ENCODE results near the gene GSS. TPM values are rescaled to one million over a fixed set of nuclear protein-coding genes. Genes with fewer than 3 reads are reported as not detected.
A peak's percentile ranks its signal among the peaks of the same experiment; 100 is the strongest.

GSS gene
- total RNA-seq, 4 donors from 2014 or later: 14.1 to 33.0 (median 23.8) TPM

DNA sequence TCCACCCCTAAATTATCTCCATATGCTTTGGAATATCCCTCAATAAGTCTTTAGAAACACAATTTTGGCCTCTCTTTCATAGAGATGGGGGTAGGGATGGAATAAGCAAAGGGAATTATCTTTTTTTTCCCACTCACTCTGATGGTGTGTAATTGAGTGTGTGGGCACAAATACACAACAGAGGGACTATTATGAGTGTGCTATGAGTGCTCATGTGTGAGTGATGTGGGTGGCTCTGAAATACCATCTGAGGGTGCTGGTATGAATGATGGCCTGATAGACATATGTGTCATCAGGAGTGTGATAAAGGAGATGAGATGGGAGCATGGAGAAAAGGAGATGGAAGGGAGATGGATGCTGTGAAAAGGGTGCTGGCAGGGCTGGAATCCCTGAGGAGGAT, 35.6 kb downstream of the GSS start:
- no peak for TF ChIP-seq POLR2A (IDR thresholded peaks at IDR 0.05)
- TF ChIP-seq, protein P1, sequence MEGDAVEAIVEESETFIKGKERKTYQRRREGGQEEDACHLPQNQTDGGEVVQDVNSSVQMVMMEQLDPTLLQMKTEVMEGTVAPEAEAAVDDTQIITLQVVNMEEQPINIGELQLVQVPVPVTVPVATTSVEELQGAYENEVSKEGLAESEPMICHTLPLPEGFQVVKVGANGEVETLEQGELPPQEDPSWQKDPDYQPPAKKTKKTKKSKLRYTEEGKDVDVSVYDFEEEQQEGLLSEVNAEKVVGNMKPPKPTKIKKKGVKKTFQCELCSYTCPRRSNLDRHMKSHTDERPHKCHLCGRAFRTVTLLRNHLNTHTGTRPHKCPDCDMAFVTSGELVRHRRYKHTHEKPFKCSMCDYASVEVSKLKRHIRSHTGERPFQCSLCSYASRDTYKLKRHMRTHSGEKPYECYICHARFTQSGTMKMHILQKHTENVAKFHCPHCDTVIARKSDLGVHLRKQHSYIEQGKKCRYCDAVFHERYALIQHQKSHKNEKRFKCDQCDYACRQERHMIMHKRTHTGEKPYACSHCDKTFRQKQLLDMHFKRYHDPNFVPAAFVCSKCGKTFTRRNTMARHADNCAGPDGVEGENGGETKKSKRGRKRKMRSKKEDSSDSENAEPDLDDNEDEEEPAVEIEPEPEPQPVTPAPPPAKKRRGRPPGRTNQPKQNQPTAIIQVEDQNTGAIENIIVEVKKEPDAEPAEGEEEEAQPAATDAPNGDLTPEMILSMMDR (IDR thresholded peaks at IDR 0.05 in 4 of 5, conservative IDR thresholded peaks at IDR 0.05 in 1 of 5): no peak
- Histone ChIP-seq H3K27ac (peak overlapping the region; percentile 79 to 92 (median 89)), H3K27me3 (no peaks in the 10 kb centered on the region), H3K9me3 (no peaks in the 10 kb centered on the region), H3K36me3 (peaks cover 0 to 33% of the 10 kb centered on the region in 2 donors), H3K4me3 (no peak overlapping the region), H3K4me1 (peaks cover 51 to 52% of the 10 kb centered on the region in 2 donors)
- intact Hi-C loops (cut with DNase I; ENCODE audit: low total_unique reads): no loop called here
- DNase-seq (no peak), ATAC-seq (no peak)
- in situ Hi-C loops (cut with MboI; ENCODE audit: low sequenced_read_pairs in 4 of 4): no loop called here

DNA sequence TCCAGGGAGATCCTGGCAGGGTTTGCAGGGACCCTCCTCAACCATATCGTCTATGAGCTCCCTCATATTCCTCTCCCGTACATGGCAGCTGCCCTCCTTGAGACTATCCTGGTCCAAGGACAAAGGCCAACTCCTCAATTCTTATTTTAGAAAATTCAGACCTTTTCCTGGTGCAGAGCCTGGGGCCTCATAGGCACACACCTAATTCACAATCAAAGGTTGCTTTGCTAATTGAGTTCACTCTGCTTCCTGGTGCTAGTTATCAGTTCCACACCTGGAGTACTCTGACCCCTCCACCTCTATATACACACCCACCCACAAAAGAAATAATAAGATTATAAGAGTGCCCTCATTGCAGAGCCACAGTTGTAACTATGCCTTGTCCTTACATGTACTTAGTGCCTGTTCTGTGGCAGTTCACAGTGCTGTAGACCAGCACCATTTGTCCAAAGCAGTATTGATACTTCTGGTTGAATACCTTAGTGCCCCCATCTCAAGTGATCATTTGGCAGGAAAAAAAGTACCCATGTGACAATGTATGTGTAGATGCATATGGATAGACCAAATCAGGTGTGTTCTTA, 38.7 kb downstream of the GSS start:
- peaks cover 0 to 25% of the 10 kb centered on the region in 2 donors for H3K36me3 ChIP-seq
- H3K4me1 ChIP-seq: peaks cover 33 to 40% of the 10 kb centered on the region in 2 donors
- H3K27me3 ChIP-seq: no peaks in the 10 kb centered on the region
- TF ChIP-seq, protein P1 (IDR thresholded peaks at IDR 0.05 in 4 of 5, conservative IDR thresholded peaks at IDR 0.05 in 1 of 5): no peak
- TF ChIP-seq POLR2A (IDR thresholded peaks at IDR 0.05): no peak
- in situ Hi-C loops (cut with MboI; ENCODE audit: low sequenced_read_pairs in 4 of 4): no loop called here
- peak overlapping the region in 2 of 4 donors; percentile 45 to 64 for H3K27ac ChIP-seq
- ATAC-seq (no peak), DNase-seq (no peak)
- intact Hi-C loops (cut with DNase I; ENCODE audit: low total_unique reads): no loop called here
- no peaks in the 10 kb centered on the region for H3K9me3 ChIP-seq
- no peak overlapping the region for H3K4me3 ChIP-seq

DNA sequence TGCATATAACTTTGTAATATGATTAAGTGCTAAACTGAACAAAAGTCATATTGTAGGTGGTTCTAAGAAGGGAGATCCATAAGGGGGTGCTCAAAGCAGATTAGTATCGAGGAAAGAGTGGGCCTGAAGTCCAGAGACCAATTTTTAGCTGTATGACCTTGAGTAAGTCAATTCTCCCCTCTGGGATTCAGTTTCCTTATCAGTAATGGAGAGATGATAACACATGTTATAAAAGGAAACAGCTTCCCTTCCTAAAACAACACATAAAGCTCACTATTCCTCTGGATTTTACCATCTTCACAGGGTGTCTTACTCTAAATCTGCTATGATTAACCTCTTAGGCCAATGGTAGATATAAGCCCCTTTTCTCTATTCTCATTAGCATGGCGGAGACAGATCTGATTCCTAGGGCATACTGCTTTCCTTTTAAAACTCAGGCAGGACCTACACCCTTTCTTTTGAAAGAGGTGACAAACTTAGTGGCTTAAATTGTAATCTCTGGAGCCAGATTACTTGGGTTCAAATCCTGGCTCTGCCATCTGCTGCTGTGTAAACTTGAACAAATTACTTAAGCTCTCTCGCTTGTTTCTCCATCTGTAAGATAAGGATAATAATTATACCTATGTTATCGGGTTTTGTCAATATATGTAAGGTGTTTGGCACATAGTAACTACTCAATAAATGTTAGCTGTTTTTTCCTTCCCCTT, 39.7 kb downstream of the GSS start:
- TF ChIP-seq, protein P1 (IDR thresholded peaks at IDR 0.05 in 4 of 5, conservative IDR thresholded peaks at IDR 0.05 in 1 of 5): no peak
- no peak for TF ChIP-seq POLR2A (IDR thresholded peaks at IDR 0.05)
- intact Hi-C loops (cut with DNase I; ENCODE audit: low total_unique reads) (no loop called here), in situ Hi-C loops (cut with MboI; ENCODE audit: low sequenced_read_pairs in 4 of 4) (no loop called here)
- no peaks in the 10 kb centered on the region for H3K27me3 ChIP-seq
- no peak overlapping the region for H3K4me3 ChIP-seq
- H3K36me3 ChIP-seq: peaks cover 0 to 19% of the 10 kb centered on the region in 2 donors
- ATAC-seq (no peak), DNase-seq (no peak)
- peaks cover 27 to 33% of the 10 kb centered on the region in 2 donors for H3K4me1 ChIP-seq
- peak overlapping the region; percentile 29 to 65 (median 54) for H3K27ac ChIP-seq
- H3K9me3 ChIP-seq: no peaks in the 10 kb centered on the region

DNA sequence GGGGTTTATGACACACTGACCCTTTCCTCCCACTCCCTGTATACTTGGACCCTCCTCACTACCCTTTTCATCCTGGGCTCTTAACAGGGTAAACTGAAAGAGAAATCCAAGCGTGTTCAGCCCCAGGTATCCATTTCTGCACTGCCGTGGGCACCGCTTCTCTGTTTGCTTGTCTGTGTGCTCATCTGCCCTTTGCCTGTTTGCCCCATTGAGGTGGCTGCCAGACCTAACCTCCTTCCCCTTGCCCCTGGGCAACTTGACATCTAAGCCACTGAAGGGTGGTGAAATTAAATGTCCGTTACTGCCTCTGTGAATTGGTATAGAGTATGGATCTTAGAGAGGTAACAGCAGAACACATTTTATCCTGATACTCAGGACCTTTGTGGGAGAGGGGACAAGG, 40.5 kb downstream of the GSS start:
- Histone ChIP-seq H3K27ac (peak overlapping the region; percentile 29 to 65 (median 54)), H3K27me3 (no peaks in the 10 kb centered on the region), H3K36me3 (peaks cover 0 to 13% of the 10 kb centered on the region in 2 donors), H3K4me3 (no peak overlapping the region), H3K4me1 (peaks cover 27 to 33% of the 10 kb centered on the region in 2 donors), H3K9me3 (no peaks in the 10 kb centered on the region)
- DNase-seq: no peak
- TF ChIP-seq POLR2A (IDR thresholded peaks at IDR 0.05): no peak
- TF ChIP-seq, protein P1 (IDR thresholded peaks at IDR 0.05 in 4 of 5, conservative IDR thresholded peaks at IDR 0.05 in 1 of 5): no peak
- intact Hi-C loops (cut with DNase I; ENCODE audit: low total_unique reads) (no loop called here), in situ Hi-C loops (cut with MboI; ENCODE audit: low sequenced_read_pairs in 4 of 4) (no loop called here)
- ATAC-seq: no peak
